ENCODE results near the gene PLBD2. TPM values are rescaled to one million over a fixed set of nuclear protein-coding genes. Genes with fewer than 3 reads are reported as not detected.

The PLBD2 gene
- total RNA-seq, 1 donor from 2014 or later: 30.8 TPM

- no peak for DNase-seq (ENCODE audit: low spot score)
- intact Hi-C loops (cut with DNase I): no loop called here
Measured at GRCh38 chr12:113427882-113428281, 69.5 kb downstream of the PLBD2 start.

- DNase-seq (ENCODE audit: low spot score): no peak
- intact Hi-C loops (cut with DNase I): no loop called here
Measured at GRCh38 chr12:113428482-113428881, 70.1 kb downstream of the PLBD2 start.

- intact Hi-C loops (cut with DNase I): no loop called here
- no peak for DNase-seq (ENCODE audit: low spot score)
Measured at GRCh38 chr12:113432986-113433385, 74.6 kb downstream of the PLBD2 start.

DNA sequence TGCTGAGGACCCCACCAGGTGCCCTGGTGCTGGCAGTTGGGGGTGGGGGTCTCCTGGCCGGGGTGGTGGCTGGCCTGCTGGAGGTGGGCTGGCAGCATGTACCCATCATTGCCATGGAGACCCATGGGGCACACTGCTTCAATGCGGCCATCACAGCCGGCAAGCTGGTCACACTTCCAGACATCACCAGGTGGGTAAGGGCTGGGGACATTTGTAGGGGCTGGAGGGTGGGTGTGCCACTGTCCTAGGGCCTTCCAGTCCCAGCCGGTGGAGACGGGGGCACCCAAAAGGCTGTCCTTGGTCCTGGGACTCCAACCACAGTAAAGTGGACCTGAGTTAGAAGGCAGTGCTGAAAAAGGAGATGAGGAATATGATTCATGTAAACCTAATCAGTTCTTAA lies 77.0 kb downstream of the PLBD2 start:
- no peak for DNase-seq (ENCODE audit: low spot score)
- intact Hi-C loops (cut with DNase I): no loop called here

GRCh38 chr12:113436586-113436985 lies 78.2 kb downstream of the PLBD2 start:
- intact Hi-C loops (cut with DNase I): no loop called here
- DNase-seq (ENCODE audit: low spot score): no peak

DNA sequence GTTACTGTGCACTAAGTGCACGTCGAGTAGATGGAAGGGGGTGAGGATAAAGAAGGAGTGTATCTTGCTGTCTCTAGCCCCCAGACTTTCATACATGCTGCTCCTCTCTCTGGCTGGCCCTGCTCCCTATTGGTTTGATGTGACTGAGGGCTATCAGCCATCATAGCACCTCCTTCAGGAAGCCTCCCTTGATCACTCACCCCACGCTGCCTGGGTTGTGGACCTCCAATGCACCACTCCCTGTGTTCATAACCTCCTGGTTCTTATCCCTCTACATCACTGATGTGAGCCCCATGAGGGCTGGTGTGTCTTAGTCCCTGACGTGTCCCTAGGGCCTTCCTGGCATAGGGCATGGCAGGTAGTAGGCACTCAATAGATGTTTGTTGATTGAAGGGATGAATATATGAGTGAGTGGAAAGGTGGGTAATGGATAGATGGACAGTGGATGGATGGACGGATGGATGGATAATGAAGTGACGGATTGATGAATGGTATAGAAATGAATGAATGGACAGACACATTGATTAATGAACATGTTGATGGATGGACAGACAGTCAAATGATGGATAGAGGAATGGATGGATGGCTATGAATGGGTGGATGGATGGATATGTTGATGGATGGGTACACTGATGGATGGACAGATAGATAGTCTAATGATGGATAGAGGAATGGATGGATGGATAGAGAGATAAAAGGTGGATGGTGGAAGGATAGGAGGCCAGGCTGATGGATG lies 78.8 kb downstream of the PLBD2 start:
- intact Hi-C loops (cut with DNase I): no loop called here
- no peak for DNase-seq (ENCODE audit: low spot score)

- intact Hi-C loops (cut with DNase I): no loop called here
- DNase-seq (ENCODE audit: low spot score): no peak
Measured at GRCh38 chr12:113437729-113438100, 79.3 kb downstream of the PLBD2 start.

DNA sequence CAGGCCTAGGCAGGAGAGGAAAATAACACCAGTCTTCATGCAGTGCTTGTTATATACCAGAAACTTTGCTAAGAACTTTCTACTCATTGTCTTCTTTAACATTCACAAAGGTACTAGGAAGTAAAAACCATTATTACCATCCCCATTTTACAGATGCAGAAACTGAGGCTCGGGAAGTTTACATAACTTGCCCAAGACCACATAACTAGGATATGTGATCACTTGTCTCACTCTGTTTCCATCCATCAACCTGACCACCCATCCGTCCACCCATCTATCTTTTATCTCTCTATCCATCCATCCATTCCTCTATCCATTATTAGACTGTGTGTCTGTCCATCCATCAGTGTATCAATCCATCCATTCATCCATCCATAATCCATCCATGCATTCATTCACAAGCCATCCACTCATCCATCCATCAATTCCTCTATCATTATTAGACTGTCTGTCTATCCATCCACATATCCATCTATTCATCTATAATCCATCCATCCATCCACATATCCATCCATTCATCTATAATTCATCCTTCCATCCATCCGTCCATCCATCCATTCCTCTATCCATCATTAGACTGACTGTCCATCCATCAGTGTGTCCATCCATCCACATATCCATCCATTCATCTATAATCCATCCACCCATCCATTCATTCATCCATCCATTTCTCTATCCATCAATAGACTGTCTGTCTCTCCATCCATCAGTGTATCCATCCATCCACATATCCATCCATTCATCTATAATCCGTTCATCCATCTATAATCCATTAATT lies 80.3 kb downstream of the PLBD2 start:
- intact Hi-C loops (cut with DNase I): no loop called here

GRCh38 chr12:113439301-113439597 lies 80.9 kb downstream of the PLBD2 start:
- intact Hi-C loops (cut with DNase I): no loop called here
- no peak for DNase-seq (ENCODE audit: low spot score)

More for the DNA sequence above, 80.3 kb downstream of the PLBD2 start:
- DNase-seq (ENCODE audit: low spot score): no peak

DNA sequence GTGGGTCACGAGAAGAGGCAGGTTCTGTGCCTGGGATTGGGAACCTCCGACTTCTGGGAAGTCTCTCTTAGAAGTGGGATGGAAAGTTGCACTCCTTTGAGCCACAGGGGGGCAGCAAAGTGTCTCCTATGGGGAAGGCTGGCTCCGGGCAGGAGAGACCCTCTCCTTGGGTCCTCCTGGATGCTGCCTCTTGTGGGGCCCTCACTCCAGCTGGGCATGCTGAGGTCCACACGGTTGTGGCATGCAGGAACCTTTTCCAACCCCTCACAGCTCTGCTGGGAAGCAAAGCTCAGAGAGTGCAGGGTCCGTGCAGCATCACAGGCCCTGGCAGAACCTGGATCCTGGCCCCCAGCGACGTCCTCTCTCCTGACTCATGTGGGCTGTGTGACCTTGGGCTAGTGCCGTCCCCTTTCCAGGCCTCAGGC lies 81.2 kb downstream of the PLBD2 start:
- intact Hi-C loops (cut with DNase I): no loop called here
- no peak for DNase-seq (ENCODE audit: low spot score)

GRCh38 chr12:113440336-113440735 lies 81.9 kb downstream of the PLBD2 start:
- intact Hi-C loops (cut with DNase I): no loop called here
- DNase-seq (ENCODE audit: low spot score): no peak

Other genes starting within 250 kb of the PLBD2 start
- not detected for gene RASAL1, start 222.8 kb upstream of the PLBD2 start, total RNA-seq
- gene CFAP73, start 208.9 kb upstream of the PLBD2 start, total RNA-seq: not detected
- gene DDX54, start 173.1 kb upstream of the PLBD2 start, total RNA-seq: 35.5 TPM
- 11.0 TPM for gene RITA1, start 172.9 kb upstream of the PLBD2 start, total RNA-seq
- 77.1 TPM for gene TPCN1, start 137.1 kb upstream of the PLBD2 start, total RNA-seq
- 11.0 TPM for gene SLC8B1, start 23.5 kb upstream of the PLBD2 start, total RNA-seq
- 0.81 TPM for gene SDS, start 45.3 kb downstream of the PLBD2 start, total RNA-seq
- gene SDSL, start 63.8 kb downstream of the PLBD2 start, total RNA-seq: 11.5 TPM
- gene LHX5, start 113.3 kb downstream of the PLBD2 start, total RNA-seq: not detected